Heart left ventricle (tissue), 13 donors: Measurements from ENCODE around the gene NTPCR.

Source experiments
- CTCF ChIP-seq, 12 donors: fragments of 200-600 bp; sonication (generic) in 4 of 12; IDR thresholded peaks; one replicate each; pipeline versions ENCODE4 v1.5.0 to v1.8.0; 2018 to 2022; ENCODE audit warnings: antibody characterized with exemption in 12 of 12, mild to moderate bottlenecking in 5 of 12
- POLR2A ChIP-seq, 2 donors: fragments of 450-650 bp; IDR thresholded peaks; one replicate each; pipeline ENCODE4 v1.6.1; 2017; ENCODE audit warnings: antibody characterized with exemption in 2 of 2, mild to moderate bottlenecking in 2 of 2, moderate library complexity in 2 of 2
- donor health status: ischemic (EF 13 %, LVEDD 7.1; RV severe dilation, severe dysfunction).
- donor health status: DM: no; HTN: yes; CAD: no.
- donor health status: DM: no; HTN: no; CAD: no.
- donor health status: ischemic (EF 25% LVEDD 6.9; RV normal size, moderate dysfunction).
- donor health status: ischemic (EF 25% LVEDD 5.7; RV mildly dilated, moderate dysfunction).
- donor health status: ischemic (EF 35%, LVEDD 5.7; RV mildly dilated, moderate dysfunction).
- donor health status: nonischemic (EF 11% LVEDD 7.7; RV severe dilation, severe dysfunction).
- donor health status: DM: yes; HTN: yes; CAD: no.
- donor health status: PGD.
- donor health status: ischemic (EF 29% LVEDD 5.4; RV normal size, mild dysfunction).
- donor health status: nonischemic (EF 23%, LVEDD 6.1; RV moderate dilation, normal function).

- TF ChIP-seq CTCF (IDR thresholded peaks at IDR 0.05) (no peak), POLR2A (IDR thresholded peaks at IDR 0.05) (no peak)
These were observed 11.5 kb upstream of the NTPCR start for GRCh38 chr1:232938926-232939325.
